Measurements from ENCODE around the gene GRIA4. TPM values are rescaled to one million over a fixed set of nuclear protein-coding genes. Genes with fewer than 3 reads are reported as not detected.

The GRIA4 gene
- total RNA-seq (2022; extraction: Qiagen RNA extraction): not detected in 5 replicates

GRCh38 chr11:105609832-105610781 lies at the start of gene GRIA4:
TSS of gene GRIA4 (plus strand) at chr11:105610073. CDS start at chr11:105610998, 925 bp downstream.

GRCh38 chr11:106021967-106022794 lies 412.3 kb downstream of the GRIA4 start, which contains the start of gene MSANTD4:
TSS of gene MSANTD4 (minus strand) at chr11:106022240. CDS start at chr11:106010917, 11,323 bp downstream.

